ENCODE results near the gene MTG2.
A peak's percentile ranks its signal among the peaks of the same experiment; 100 is the strongest.

Gene MTG2

DNA sequence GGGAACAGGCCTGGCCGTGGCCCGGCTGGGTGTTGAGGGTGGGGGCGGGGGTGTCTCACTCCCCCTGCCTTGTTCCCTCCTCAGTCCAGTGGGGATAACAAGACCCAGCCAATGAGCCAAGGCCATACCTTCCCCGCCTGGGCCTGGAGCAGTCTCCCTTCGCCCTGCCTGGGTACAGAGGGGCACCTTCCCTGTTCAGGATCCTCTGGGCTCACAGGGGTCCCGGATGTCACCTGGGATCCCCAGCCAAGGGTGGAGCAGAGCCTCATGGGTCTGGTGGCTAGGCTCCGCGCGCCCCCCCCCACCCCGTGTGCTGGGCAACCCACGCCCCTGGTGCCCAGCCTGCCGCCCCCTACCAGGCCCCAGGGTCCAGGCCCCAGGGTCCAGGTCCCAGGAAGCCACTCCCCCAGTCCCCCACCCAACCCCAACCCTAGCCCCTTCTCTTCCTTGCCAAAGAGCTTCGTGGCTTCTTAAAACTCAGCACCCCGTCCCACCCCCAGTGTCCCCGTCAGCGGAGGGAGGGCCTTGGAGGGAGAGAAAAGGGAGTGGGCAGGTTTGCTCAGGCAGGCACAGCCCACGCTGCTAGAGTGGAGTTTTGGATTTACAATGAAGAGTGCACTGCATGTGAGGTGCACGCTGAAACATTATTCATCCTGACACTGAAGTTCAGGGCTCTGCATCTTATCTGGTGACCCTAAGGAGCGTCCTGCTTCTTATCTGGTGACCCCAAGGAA lies 25.4 kb downstream of the MTG2 start:
- no peak for DNase-seq

DNA sequence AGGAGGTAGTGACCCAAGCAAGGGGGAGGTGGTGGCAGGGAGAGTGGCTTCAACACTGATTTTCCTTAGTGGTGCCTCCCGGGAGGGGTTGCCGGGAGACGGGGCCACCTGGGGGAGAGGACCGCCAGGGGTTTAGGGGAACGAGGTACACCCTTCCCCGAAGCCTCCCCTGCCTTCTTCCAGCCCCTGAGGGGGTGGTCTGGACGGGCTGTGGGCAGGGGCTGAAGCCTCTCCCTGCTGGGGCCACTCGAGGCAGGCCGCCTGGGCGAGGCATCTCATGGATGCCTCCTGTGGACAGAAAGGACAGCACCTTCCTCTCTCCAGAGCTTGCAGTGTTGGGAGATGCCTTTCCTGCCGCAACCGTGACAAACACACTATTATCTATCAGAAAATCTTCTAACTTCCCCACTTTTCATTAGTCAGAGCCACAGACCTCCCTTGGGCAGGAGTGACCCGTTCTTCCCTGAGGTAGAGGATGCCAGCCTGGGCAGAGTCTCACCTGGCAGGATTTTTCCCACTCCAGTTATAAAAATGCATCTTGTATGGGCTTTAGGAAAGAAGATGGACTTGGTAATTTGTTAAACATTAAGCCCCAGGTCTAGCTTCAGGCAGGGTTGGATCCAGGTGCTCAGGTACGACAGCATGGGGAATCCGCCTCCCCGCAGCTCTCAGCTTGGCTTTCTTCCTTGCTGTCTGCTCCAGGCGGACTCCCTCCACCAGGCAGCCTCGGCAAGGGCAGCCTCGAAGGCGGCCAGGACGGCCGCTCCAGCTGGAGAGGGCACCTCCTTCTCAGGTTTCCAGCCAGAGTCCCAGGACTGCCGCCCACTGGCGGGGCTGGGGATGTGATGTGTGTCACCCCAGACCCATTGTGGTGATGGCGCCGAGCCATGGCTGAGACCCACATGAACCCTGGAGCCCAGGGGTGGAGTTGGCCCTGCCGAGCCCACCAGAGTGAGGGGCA lies 26.2 kb downstream of the MTG2 start:
- no peak for DNase-seq

DNA sequence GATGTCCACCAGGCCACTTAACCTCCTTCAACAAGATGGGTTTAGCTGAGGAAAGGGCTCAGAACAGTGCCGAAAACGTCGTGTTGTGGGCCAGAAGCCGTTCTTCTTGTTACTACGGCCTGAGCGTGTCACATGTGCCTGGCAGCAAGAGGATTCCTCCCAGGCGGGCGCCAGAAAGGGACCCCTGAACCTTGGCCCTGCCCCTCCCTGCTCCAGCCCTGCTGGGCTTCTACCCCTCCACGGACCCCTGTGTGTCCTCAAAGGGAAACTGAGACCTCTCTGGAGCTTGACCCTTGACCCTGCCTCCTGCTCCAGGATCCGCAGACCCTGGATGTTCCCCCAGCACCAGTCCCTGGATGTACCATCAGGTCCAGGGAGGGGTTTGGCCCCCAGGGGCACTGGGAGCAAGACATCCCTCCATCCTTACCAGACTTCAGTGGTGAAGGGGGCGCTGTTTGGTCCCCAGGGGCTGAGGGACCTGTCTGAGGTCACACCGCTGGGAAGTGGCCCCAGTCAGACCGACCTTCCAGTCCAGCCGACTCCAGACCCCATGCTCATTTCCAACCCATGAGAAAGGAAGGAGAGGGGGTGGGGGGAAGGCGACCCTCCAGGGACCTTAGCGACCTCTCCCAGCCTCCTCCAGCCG lies 27.1 kb downstream of the MTG2 start:
- DNase-seq = no peak

- DNase-seq = no peak
These were observed 27.6 kb downstream of the MTG2 start for GRCh38 chr20:62210496-62210855.

GRCh38 chr20:62211216-62211615 lies 28.4 kb downstream of the MTG2 start:
- DNase-seq = no peak

DNA sequence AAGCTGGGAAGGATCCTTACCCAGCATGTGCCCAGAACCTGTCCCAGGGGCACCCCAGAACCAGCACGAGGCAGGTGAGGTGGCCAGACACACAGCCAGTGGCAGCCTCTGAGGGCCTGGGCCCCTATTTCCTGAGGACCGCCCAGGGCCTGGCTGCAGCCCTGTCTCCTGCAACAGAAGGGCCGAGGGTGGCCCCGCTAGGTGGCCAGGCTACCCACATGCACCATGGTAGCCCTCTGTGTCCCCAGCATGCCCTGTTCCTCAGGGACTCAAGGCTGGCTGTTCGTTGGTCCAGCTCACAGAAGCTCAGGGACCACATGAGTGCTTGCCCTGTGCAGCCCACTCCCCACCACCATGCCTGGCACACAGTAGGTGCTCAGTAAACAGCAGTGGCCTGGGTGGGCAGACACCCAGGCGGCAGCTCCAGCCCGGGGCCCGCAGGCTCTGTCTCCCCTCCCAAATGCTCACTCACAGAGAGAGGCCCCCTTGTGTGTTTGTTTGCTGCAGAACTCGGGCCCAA lies 29.0 kb downstream of the MTG2 start:
- no peak for DNase-seq

GRCh38 chr20:62212299-62212698 lies 29.5 kb downstream of the MTG2 start:
- DNase-seq = no peak

DNA sequence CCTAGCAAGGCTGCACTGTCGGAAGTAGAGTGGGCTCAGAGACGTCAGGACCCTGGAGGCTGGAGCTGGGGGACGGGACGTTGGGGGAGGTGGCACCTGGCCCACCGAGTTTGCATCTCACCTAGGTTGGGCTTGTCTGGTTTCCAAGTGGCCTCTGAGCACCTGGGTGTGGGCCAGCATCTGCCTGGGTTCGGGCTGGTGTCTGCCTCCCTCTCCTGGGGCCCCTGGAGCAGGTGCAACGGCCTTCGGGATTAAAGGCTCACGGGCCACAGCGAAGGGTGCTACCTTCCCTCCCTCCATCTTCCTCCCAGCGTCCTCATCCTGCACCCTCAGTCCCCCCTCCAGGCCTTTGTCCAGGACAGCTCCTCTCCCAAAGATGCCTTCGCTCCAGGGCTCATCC lies 31.2 kb downstream of the MTG2 start:
- DNase-seq = no peak

- DNase-seq = no peak
These were observed 32.5 kb downstream of the MTG2 start for GRCh38 chr20:62215020-62215990.

DNA sequence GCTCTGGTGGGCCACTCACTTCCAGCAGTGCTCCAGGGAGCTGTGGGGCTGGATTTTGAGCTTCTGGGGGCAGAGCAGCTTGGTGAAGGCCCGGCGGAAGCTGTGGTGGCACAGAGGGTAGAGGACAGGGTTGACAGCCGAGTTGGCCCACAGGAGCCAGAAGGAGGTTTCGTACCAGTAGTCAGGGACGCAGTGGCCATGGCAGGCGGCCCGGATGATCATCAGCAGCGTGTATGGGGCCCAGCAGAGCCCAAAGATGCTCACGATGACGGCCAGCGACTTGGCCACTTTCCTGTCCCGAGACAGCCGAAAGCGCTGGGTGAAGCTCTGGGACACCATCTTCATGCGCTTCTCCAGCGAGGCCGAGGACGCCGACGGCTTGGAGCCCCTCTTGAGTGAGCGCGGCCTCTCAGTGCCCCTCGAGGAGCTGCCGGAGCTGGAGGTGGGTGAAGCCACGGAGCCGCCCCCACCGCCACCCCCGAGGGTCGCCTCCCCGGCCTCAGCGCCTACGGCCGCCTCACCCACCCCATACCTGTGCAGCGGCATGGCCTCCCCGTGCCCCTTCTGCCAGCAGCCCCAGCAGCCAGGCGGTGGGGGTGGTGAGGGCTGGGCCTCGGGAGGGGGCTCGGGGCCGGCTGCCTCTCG lies 33.3 kb downstream of the MTG2 start:
- no peak for DNase-seq

- no peak for DNase-seq
These were observed 34.1 kb downstream of the MTG2 start for GRCh38 chr20:62216636-62217566.

- no peak for DNase-seq
These were observed 35.3 kb downstream of the MTG2 start for GRCh38 chr20:62217913-62218773.

DNA sequence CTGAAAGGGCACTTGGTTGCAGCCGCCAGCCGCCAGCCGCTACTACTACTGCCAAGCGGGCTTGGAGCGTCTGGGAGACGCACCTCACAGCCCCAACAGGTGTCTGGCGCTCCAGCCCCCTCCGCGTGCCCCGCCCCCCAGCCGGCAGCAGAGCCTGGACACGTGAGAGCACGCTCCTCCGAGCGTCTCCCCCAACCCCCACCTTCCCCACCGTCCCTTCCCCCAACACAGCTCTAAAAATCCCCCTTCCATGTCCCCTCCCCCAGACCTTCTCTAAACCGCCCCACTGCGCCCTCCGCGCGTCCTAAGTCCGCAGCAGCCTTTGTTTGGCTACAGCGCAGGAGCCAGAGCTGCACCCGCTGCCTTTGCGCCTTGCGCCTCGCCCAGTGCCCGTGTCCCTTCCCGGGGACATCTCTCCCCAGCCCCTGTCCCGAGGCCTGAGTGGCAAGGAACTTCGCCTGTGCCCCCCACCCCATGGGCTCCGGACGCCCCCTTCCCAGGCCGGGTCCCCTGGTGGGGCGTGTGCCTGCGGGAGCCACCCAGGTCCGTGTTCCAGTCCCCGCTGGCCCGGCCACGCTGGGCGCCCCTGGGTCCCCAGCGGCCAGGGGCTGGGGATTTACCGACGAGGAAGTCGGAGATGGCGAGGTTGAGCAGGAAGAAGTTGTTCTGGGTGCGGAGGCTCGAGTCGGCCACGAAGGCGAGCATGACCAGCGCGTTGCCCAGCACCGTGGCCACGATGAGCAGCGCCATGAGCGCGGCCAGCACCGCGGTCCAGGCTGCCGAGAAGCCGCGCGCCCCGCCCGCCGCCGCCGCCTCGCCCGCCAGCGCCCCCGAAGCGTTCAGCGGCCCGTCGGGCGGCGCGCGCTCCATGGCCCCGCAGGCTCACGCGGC lies 36.5 kb downstream of the MTG2 start:
- no peak for DNase-seq

- DNase-seq = no peak
These were observed 37.3 kb downstream of the MTG2 start, which contains the start of gene HRH3 for GRCh38 chr20:62219992-62220665. Gene HRH3, minus strand, starts transcription at chr20:62220278. Its CDS starts 308 bp downstream, at chr20:62219970.

- peak; percentile 6 for DNase-seq
These were observed 38.1 kb downstream of the MTG2 start for GRCh38 chr20:62220666-62221568.

DNA sequence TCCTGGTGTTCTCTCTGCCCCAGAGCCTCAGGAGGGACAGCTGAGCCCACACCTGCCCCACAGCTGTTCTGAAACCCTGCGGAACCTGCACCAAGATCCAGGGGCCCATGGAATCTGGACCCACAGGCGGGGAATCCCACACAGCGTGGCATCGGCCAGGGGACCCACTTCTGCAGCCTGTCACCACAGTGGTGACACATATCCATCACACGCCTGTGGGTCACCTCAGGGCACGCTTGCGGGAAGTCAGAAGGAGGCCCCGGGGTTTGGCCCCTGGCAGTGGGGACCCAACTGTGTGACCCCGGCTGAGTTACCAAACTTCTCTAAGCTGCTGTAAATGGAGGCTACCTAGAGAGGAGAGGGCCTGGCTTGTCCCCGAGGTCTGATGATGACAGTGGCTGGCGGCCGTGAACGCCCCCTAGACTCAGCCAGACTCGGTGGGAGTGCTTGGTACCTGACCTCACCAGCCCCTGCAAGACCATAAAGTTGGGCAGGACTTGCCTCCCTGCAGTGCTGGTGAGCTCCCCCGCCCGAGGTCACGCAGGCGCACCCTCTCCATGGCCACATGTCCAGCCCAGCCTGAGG lies 39.5 kb downstream of the MTG2 start:
- no peak for DNase-seq

Measured in DMS 273 treated with DMSO at 0.1 percent for 48 hours (cell line).